Measurements from ENCODE around the gene ASMTL. TPM values are rescaled to one million over a fixed set of nuclear protein-coding genes. Genes with fewer than 3 reads are reported as not detected.

The ASMTL gene
- total and polyA plus RNA-seq, 2 of the 13 experiments (the other 11 are each of a cell fraction or from before 2014, with no cell fraction given): 5.6 to 16.3 TPM

- TF ChIP-seq ZNF264 (CRISPR knock-in tag; IDR thresholded peaks at IDR 0.05): no peak
These were observed 24.5 kb upstream of the ASMTL start (continued) for GRCh38 chrX:1477229-1477628.

GRCh38 chrX:1476682-1477081, 24.0 kb upstream of the ASMTL start:
- Histone ChIP-seq H3K9ac (ENCODE audit: insufficient read depth, low read depth, low read length) (no peak overlapping the region), H3K4me2 (ENCODE audit: low read depth, low read length) (no peak overlapping the region), H3K27ac (ENCODE audit: extremely low read length, insufficient read depth, low read length) (no peak overlapping the region), H3K79me2 (ENCODE audit: insufficient read depth, low read length) (no peaks in the 10 kb centered on the region), H3K27me3 (ENCODE audit: control insufficient read depth in 1 of 2, insufficient read depth in 2 of 2, low read length in 2 of 2) (no peaks in the 10 kb centered on the region), H3K4me1 (ENCODE audit: insufficient read depth, low read length) (peaks cover 10% of the 10 kb centered on the region), H4K20me1 (ENCODE audit: insufficient read depth, low read length) (no peaks in the 10 kb centered on the region), H3K36me3 (replicated peaks in 1 of 2; ENCODE audit: control insufficient read depth in 1 of 2, insufficient read depth in 2 of 2, low read length in 2 of 2) (no peaks in the 10 kb centered on the region), H3K4me3 (replicated peaks in 1 of 3; ENCODE audit: insufficient read depth in 1 of 3, low read depth in 2 of 3, low read length in 3 of 3) (no peak overlapping the region), H2AFZ (ENCODE audit: low read length) (no peak overlapping the region), H3K9me3 (ENCODE audit: low read length) (no peaks in the 10 kb centered on the region)
- BruUV-seq (replicated peaks): no TSS peak
- in situ Hi-C loops (cut with HindIII; ENCODE audit: extremely low pct_ligation_motif_present, low pct_unique_long_range_greater_than_20kb) (no loop called here), intact Hi-C loops (cut with micrococcal nuclease; ENCODE audit: unreplicated experiment) (no loop called here)
- POLR2A ChIA-PET: no interaction called here
- WGBS (ENCODE audit: low lambda C conversion rate): 82% methylated on average over 5 of the region's 5 CpGs
- TF ChIP-seq, protein P1, sequence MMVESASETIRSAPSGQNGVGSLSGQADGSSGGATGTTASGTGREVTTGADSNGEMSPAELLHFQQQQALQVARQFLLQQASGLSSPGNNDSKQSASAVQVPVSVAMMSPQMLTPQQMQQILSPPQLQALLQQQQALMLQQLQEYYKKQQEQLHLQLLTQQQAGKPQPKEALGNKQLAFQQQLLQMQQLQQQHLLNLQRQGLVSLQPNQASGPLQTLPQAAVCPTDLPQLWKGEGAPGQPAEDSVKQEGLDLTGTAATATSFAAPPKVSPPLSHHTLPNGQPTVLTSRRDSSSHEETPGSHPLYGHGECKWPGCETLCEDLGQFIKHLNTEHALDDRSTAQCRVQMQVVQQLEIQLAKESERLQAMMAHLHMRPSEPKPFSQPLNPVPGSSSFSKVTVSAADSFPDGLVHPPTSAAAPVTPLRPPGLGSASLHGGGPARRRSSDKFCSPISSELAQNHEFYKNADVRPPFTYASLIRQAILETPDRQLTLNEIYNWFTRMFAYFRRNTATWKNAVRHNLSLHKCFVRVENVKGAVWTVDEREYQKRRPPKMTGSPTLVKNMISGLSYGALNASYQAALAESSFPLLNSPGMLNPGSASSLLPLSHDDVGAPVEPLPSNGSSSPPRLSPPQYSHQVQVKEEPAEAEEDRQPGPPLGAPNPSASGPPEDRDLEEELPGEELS (CRISPR knock-in tag; IDR thresholded peaks at IDR 0.05): no peak
- TF ChIP-seq NFYC (CRISPR knock-in tag; IDR thresholded peaks at IDR 0.05): no peak
- no peak for TF ChIP-seq SATB2 (CRISPR knock-in tag; IDR thresholded peaks at IDR 0.05)
- TF ChIP-seq NR2C2 (CRISPR knock-in tag; IDR thresholded peaks at IDR 0.05; ENCODE audit: borderline replicate concordance): no peak
- ATAC-seq (no peak), FAIRE-seq (no peak), DNase-seq (ENCODE audit: low spot score) (no peak)
- CTCF ChIA-PET (ENCODE audit: low intra/inter-chr PET ratio, low total read pairs): no interaction called here

GRCh38 chrX:1475881-1476280, 23.2 kb upstream of the ASMTL start:
- H3K4me3 ChIP-seq (replicated peaks in 1 of 3; ENCODE audit: insufficient read depth in 1 of 3, low read depth in 2 of 3, low read length in 3 of 3): no peak overlapping the region
- no peak overlapping the region for H3K4me2 ChIP-seq (ENCODE audit: low read depth, low read length)
- CTCF ChIA-PET (ENCODE audit: low intra/inter-chr PET ratio, low total read pairs): no interaction called here
- DNase-seq (ENCODE audit: low spot score) (no peak), FAIRE-seq (no peak), ATAC-seq (no peak)
- POLR2A ChIA-PET: no interaction called here
- H4K20me1 ChIP-seq (ENCODE audit: insufficient read depth, low read length): no peaks in the 10 kb centered on the region
- H3K9me3 ChIP-seq (ENCODE audit: low read length): no peaks in the 10 kb centered on the region
- H3K9ac ChIP-seq (ENCODE audit: insufficient read depth, low read depth, low read length): no peak overlapping the region
- in situ Hi-C loops (cut with HindIII; ENCODE audit: extremely low pct_ligation_motif_present, low pct_unique_long_range_greater_than_20kb) (no loop called here), intact Hi-C loops (cut with micrococcal nuclease; ENCODE audit: unreplicated experiment) (no loop called here)
- H3K27me3 ChIP-seq (ENCODE audit: control insufficient read depth in 1 of 2, insufficient read depth in 2 of 2, low read length in 2 of 2): no peaks in the 10 kb centered on the region
- H3K79me2 ChIP-seq (ENCODE audit: insufficient read depth, low read length): no peaks in the 10 kb centered on the region
- no peaks in the 10 kb centered on the region for H3K36me3 ChIP-seq (replicated peaks in 1 of 2; ENCODE audit: control insufficient read depth in 1 of 2, insufficient read depth in 2 of 2, low read length in 2 of 2)
- no TSS peak for BruUV-seq (replicated peaks)
- H3K4me1 ChIP-seq (ENCODE audit: insufficient read depth, low read length): peaks cover 2% of the 10 kb centered on the region
- H2AFZ ChIP-seq (ENCODE audit: low read length): no peak overlapping the region
- H3K27ac ChIP-seq (ENCODE audit: extremely low read length, insufficient read depth, low read length): no peak overlapping the region
- WGBS (ENCODE audit: low lambda C conversion rate): 85% methylated on average over 1 of the region's 1 CpG
- TF ChIP-seq KLF6 (CRISPR knock-in tag; IDR thresholded peaks at IDR 0.05): no peak
- no peak for TF ChIP-seq ZNF138 (CRISPR knock-in tag; IDR thresholded peaks at IDR 0.05; ENCODE audit: low read depth)
- TF ChIP-seq, protein P2, sequence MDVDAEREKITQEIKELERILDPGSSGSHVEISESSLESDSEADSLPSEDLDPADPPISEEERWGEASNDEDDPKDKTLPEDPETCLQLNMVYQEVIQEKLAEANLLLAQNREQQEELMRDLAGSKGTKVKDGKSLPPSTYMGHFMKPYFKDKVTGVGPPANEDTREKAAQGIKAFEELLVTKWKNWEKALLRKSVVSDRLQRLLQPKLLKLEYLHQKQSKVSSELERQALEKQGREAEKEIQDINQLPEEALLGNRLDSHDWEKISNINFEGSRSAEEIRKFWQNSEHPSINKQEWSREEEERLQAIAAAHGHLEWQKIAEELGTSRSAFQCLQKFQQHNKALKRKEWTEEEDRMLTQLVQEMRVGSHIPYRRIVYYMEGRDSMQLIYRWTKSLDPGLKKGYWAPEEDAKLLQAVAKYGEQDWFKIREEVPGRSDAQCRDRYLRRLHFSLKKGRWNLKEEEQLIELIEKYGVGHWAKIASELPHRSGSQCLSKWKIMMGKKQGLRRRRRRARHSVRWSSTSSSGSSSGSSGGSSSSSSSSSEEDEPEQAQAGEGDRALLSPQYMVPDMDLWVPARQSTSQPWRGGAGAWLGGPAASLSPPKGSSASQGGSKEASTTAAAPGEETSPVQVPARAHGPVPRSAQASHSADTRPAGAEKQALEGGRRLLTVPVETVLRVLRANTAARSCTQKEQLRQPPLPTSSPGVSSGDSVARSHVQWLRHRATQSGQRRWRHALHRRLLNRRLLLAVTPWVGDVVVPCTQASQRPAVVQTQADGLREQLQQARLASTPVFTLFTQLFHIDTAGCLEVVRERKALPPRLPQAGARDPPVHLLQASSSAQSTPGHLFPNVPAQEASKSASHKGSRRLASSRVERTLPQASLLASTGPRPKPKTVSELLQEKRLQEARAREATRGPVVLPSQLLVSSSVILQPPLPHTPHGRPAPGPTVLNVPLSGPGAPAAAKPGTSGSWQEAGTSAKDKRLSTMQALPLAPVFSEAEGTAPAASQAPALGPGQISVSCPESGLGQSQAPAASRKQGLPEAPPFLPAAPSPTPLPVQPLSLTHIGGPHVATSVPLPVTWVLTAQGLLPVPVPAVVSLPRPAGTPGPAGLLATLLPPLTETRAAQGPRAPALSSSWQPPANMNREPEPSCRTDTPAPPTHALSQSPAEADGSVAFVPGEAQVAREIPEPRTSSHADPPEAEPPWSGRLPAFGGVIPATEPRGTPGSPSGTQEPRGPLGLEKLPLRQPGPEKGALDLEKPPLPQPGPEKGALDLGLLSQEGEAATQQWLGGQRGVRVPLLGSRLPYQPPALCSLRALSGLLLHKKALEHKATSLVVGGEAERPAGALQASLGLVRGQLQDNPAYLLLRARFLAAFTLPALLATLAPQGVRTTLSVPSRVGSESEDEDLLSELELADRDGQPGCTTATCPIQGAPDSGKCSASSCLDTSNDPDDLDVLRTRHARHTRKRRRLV (CRISPR knock-in tag; IDR thresholded peaks at IDR 0.05): no peak
